GM23338 (cell line): ENCODE measurements around the gene FASTKD3. TPM values are rescaled to one million over a fixed set of nuclear protein-coding genes. Genes with fewer than 3 reads are reported as not detected.

ENCODE experiments used
- ATAC-seq: fragments of 200-7000 bp; cut with Tn5 transposase; 3 replicates; pipeline ENCODE4 v1.9.1; 2020
- DNase-seq: peaks from one replicate; pipeline ENCODE4 v3.0.0-alpha.2; 2015; ENCODE audit warnings: low spot score
- H2AFZ ChIP-seq: fragments of 200-600 bp; sonication (generic); 2 replicates; pipeline ENCODE4 v1.8.0; 2016; ENCODE audit warnings: antibody characterized with exemption, mild to moderate bottlenecking, moderate library complexity
- H3F3A ChIP-seq: fragments of 200-600 bp; sonication (generic); replicated peaks from 2 replicates; pipeline ENCODE4 v1.8.0; 2017; ENCODE audit warnings: antibody characterized with exemption, mixed run types, low read depth
- H3K27ac ChIP-seq: fragments of 200-600 bp; sonication (generic); 2 replicates; pipeline ENCODE4 v1.6.1; 2016; ENCODE audit warnings: low read depth
- H3K27me3 ChIP-seq: fragments of 200-600 bp; sonication (generic); 2 replicates; pipeline ENCODE4 v1.8.0; 2016; ENCODE audit warnings: mild to moderate bottlenecking, mixed run types, moderate library complexity; ENCODE audit not compliant: insufficient read depth
- H3K36me3 ChIP-seq: fragments of 200-600 bp; sonication (generic); 2 replicates; pipeline ENCODE4 v1.8.0; 2016; ENCODE audit warnings: mild to moderate bottlenecking; ENCODE audit not compliant: insufficient read depth
- H3K4me1 ChIP-seq: fragments of 200-600 bp; sonication (generic); 2 replicates; pipeline ENCODE4 v1.8.0; 2016; ENCODE audit warnings: mild to moderate bottlenecking, moderate library complexity; ENCODE audit not compliant: insufficient read depth
- H3K4me2 ChIP-seq: fragments of 200-600 bp; sonication (generic); 2 replicates; pipeline ENCODE4 v1.7.1; 2017; ENCODE audit warnings: mixed run types
- H3K4me3 ChIP-seq: fragments of 200-600 bp; sonication (generic); 2 replicates; pipeline ENCODE4 v1.6.1; 2016; ENCODE audit warnings: mixed run types
- H3K79me2 ChIP-seq: fragments of 200-600 bp; sonication (generic); replicated peaks from 2 replicates; pipeline ENCODE4 v1.8.0; 2017; ENCODE audit warnings: mild to moderate bottlenecking; ENCODE audit not compliant: insufficient read depth
- H3K9me2 ChIP-seq: fragments of 200-600 bp; sonication (generic); 2 replicates; pipeline ENCODE4 v1.8.0; 2017; ENCODE audit not compliant: insufficient read depth
- H4K20me1 ChIP-seq: fragments of 200-600 bp; sonication (generic); replicated peaks from 2 replicates; pipeline ENCODE4 v1.8.0; 2017; ENCODE audit warnings: mild to moderate bottlenecking; ENCODE audit not compliant: insufficient read depth
- H3K27ac Mint-ChIP-seq: 2 replicates; pipeline ENCODE4 v1.8.0; 2020; ENCODE audit warnings: inconsistent platforms, mild to moderate bottlenecking, moderate library complexity, mixed read lengths
- H3K27me3 Mint-ChIP-seq: 3 replicates; pipeline ENCODE4 v1.8.0; 2022; ENCODE audit warnings: low read depth, mild to moderate bottlenecking, moderate library complexity, mixed read lengths, inconsistent platforms; ENCODE audit not compliant: insufficient read depth, poor library complexity
- H3K36me3 Mint-ChIP-seq: 3 replicates; pipeline ENCODE4 v1.8.0; 2021; ENCODE audit warnings: low read depth, mild to moderate bottlenecking, inconsistent platforms, moderate library complexity, mixed read lengths
- H3K4me1 Mint-ChIP-seq: 3 replicates; pipeline ENCODE4 v1.8.0; 2020; ENCODE audit warnings: mild to moderate bottlenecking, inconsistent platforms, mixed read lengths
- H3K4me3 Mint-ChIP-seq: 3 replicates; pipeline ENCODE4 v1.8.0; 2021; ENCODE audit warnings: moderate library complexity, mild to moderate bottlenecking, inconsistent platforms, mixed read lengths
- H3K9me3 Mint-ChIP-seq: 3 replicates; pipeline ENCODE4 v1.8.0; 2020; ENCODE audit warnings: moderate library complexity, mild to moderate bottlenecking, inconsistent platforms, mixed read lengths
- EZH2 ChIP-seq: fragments of 200-600 bp; sonication (generic); IDR thresholded peaks from one replicate; pipeline ENCODE4 v1.8.0; 2017; ENCODE audit warnings: antibody characterized with exemption, mild to moderate bottlenecking, low read depth; ENCODE audit not compliant: unreplicated experiment
- EZH2phosphoT487 ChIP-seq: fragments of 200-600 bp; sonication (generic); IDR thresholded peaks from one replicate; pipeline ENCODE4 v1.8.1; 2018; ENCODE audit warnings: antibody characterized with exemption; ENCODE audit not compliant: unreplicated experiment
- JUNB ChIP-seq: IDR thresholded peaks from one replicate; pipeline ENCODE4 v1.6.1; 2016; ENCODE audit warnings: antibody characterized with exemption; ENCODE audit not compliant: unreplicated experiment
- NANOG ChIP-seq: IDR thresholded peaks from 2 replicates; pipeline ENCODE4 v1.6.1; 2016; ENCODE audit warnings: antibody characterized with exemption, borderline replicate concordance
- POLR2AphosphoS5 ChIP-seq: IDR thresholded peaks from 2 replicates; pipeline ENCODE4 v1.6.1; 2016; ENCODE audit warnings: antibody characterized with exemption, low read depth
- ZNF114 ChIP-seq: fragments of 250-450 bp; sonication (Bioruptor Pico); IDR thresholded peaks from 2 replicates; pipeline ENCODE4 v1.5.0; 2020; ENCODE audit warnings: mild to moderate bottlenecking, moderate library complexity
- ZNF331 ChIP-seq: fragments of 250-450 bp; sonication (Bioruptor Pico); IDR thresholded peaks from 2 replicates; pipeline ENCODE4 v1.5.0; 2020; ENCODE audit warnings: low read depth, mild to moderate bottlenecking, moderate library complexity
- ZNF462 ChIP-seq: fragments of 250-450 bp; sonication (Bioruptor Pico); IDR thresholded peaks from 2 replicates; pipeline ENCODE4 v1.5.0; 2020; ENCODE audit warnings: mild to moderate bottlenecking, moderate library complexity
- polyA plus RNA-seq: library from polyadenylated mRNA; unstranded; fragments of >200 nt; fragmentation: Nextera tagmentation; extraction: Ambion mirVana; gene quantifications from 2 replicates; pipeline ENCODE4 v1.2.1, GENCODE V29; 2016
- total RNA-seq: library from RNA; depleted of rRNA; stranded (reverse); fragments of >200 nt; shearing (Covaris generic); gene quantifications from 2 replicates; pipeline ENCODE4 v1.2.3, GENCODE V29; 2014
- TF ChIP-seq, protein P1 (sequence below), 2 experiments: fragments of 200-600 bp in 1 of 2; sonication (generic) in 1 of 2; conservative IDR thresholded peaks; 2 replicates each; pipeline versions ENCODE4 v1.5.1 to v1.6.1; 2016 to 2017; ENCODE audit warnings: antibody characterized with exemption in 2 of 2, low read depth in 2 of 2, mild to moderate bottlenecking in 2 of 2, moderate library complexity in 1 of 2
- TF ChIP-seq, protein P2 (sequence below): IDR thresholded peaks from 2 replicates; pipeline ENCODE4 v1.6.1; 2016; ENCODE audit warnings: antibody characterized with exemption

FASTKD3 gene
- total and polyA plus RNA-seq, 2 experiments from 2014 or later = 10.8 to 13.5 TPM

DNA sequence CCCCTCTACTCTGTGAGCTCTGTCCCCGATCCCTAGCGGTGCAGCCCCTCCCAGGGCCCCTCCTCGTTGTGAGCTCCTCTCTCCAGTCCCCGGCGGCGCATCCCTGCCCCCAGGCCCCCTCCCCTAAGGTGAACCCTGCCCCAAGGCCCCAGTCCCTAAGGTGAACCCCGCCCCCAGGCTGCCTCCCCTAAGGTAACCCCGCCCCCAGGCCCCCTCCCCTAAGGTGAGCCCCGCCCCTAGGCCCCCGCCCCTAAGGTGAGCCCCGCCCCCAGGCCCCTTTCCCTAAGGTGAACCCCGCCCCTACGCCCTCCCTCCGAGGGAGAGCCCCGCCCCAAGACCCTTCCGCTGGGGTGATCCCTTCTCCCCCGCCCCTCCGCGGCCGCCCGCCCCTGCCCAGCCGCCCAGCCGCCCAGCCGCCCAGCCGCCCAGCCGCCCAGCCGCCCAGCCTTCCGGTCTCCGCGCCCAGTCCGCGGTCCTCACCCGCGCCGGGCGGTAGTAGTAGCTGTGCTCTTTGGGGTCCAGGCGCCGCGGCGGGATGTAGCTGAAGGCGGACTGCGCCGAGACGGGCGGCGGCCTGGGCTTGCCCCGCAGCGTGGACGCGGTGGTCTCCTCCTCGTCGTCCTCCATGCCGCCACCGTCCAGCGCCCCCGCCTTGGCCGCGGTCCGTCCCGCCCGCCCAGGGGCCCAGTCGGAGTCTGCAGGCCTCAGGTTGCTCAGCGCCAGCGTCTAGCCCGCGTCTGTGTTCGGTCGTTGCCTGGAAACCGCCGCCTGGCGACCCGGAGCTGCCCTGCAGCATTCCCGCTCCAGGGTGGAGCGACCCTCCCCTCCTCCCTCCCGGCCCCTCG, 18.2 kb downstream of the FASTKD3 start, which contains the start of gene CFAP90 (continued):
- TF ChIP-seq ZNF462 (no peak), JUNB (peak; percentile 52), EZH2 (no peak), ZNF114 (CRISPR knock-in tag) (no peak)

- ATAC-seq (peak; percentile 57), DNase-seq (peak; percentile 79)
- H3K4me1 Mint-ChIP-seq = peaks cover 8% of the 10 kb centered on the region
- peak overlapping the region; percentile 93 for H3K4me2 ChIP-seq
- H3K4me3 Mint-ChIP-seq = peak overlapping the region; percentile 90
- no peaks in the 10 kb centered on the region for H4K20me1 ChIP-seq
- no peaks in the 10 kb centered on the region for H3K9me3 Mint-ChIP-seq
- H3K9me2 ChIP-seq = 0 out of 2 replicates have a peak, but pooled peaks cover 9% of the 10 kb centered on the region
- no peaks in the 10 kb centered on the region for H3K36me3 ChIP-seq
- peaks cover 18% of the 10 kb centered on the region for H3K27me3 ChIP-seq
- H3K4me3 ChIP-seq = peak overlapping the region; percentile 76
- H3F3A ChIP-seq = 0 out of 2 replicates have a peak, but pooled peaks cover 4% of the 10 kb centered on the region
- peaks cover 9% of the 10 kb centered on the region; the same call in 1 of the 2 replicates for H3K4me1 ChIP-seq
- no peak overlapping the region for H3K27ac ChIP-seq
- H2AFZ ChIP-seq = peak overlapping the region; percentile 96
- H3K79me2 ChIP-seq = no peaks in the 10 kb centered on the region
- peaks cover 12% of the 10 kb centered on the region for H3K27me3 Mint-ChIP-seq
- no peaks in the 10 kb centered on the region; the same call in 2 of the 3 replicates for H3K36me3 Mint-ChIP-seq
- H3K27ac Mint-ChIP-seq = peak overlapping the region; percentile 52; the same call in 1 of the 2 replicates
- TF ChIP-seq, protein P1, sequence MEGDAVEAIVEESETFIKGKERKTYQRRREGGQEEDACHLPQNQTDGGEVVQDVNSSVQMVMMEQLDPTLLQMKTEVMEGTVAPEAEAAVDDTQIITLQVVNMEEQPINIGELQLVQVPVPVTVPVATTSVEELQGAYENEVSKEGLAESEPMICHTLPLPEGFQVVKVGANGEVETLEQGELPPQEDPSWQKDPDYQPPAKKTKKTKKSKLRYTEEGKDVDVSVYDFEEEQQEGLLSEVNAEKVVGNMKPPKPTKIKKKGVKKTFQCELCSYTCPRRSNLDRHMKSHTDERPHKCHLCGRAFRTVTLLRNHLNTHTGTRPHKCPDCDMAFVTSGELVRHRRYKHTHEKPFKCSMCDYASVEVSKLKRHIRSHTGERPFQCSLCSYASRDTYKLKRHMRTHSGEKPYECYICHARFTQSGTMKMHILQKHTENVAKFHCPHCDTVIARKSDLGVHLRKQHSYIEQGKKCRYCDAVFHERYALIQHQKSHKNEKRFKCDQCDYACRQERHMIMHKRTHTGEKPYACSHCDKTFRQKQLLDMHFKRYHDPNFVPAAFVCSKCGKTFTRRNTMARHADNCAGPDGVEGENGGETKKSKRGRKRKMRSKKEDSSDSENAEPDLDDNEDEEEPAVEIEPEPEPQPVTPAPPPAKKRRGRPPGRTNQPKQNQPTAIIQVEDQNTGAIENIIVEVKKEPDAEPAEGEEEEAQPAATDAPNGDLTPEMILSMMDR (conservative IDR thresholded peaks at IDR 0.05; ENCODE audit: low read depth in 2 of 2) = peak; percentile 27 to 68; a peak in 3 of 4 replicates
- no peak for TF ChIP-seq ZNF114 (CRISPR knock-in tag)
- no peak for TF ChIP-seq EZH2
- no peak for TF ChIP-seq NANOG
- TF ChIP-seq ZNF331 (CRISPR knock-in tag) = no peak
- TF ChIP-seq POLR2AphosphoS5 = 0 out of 2 replicates have a peak, but pooled peaks have one; percentile 24
- TF ChIP-seq, protein P2, sequence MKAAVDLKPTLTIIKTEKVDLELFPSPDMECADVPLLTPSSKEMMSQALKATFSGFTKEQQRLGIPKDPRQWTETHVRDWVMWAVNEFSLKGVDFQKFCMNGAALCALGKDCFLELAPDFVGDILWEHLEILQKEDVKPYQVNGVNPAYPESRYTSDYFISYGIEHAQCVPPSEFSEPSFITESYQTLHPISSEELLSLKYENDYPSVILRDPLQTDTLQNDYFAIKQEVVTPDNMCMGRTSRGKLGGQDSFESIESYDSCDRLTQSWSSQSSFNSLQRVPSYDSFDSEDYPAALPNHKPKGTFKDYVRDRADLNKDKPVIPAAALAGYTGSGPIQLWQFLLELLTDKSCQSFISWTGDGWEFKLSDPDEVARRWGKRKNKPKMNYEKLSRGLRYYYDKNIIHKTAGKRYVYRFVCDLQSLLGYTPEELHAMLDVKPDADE = no peak
- no peak for TF ChIP-seq EZH2phosphoT487
Observed at GRCh38 chr5:7849681-7850394, 19.0 kb downstream of the FASTKD3 start.
